Measurements from ENCODE around the gene ACSS2.
"Not testable (repeated sequence)": the region's sequence is repeated elsewhere in the genome, so short reads cannot be mapped to it uniquely, and the experiment has no call there.

The ACSS2 gene

GRCh38 chr20:34892671-34893070 lies 16.3 kb downstream of the ACSS2 start:
- H3K9ac ChIP-seq (ENCODE audit: low read depth, low read length), result no peak overlapping the region
- no peaks in the 10 kb centered on the region for H3K9me3 ChIP-seq (ENCODE audit: insufficient read depth, low read depth, low read length)
- H3K27me3 ChIP-seq (ENCODE audit: insufficient read depth, low read length), result no peaks in the 10 kb centered on the region
- no peaks in the 10 kb centered on the region for H3K4me1 ChIP-seq (ENCODE audit: insufficient read depth, low read length)
- no peaks in the 10 kb centered on the region for H3K36me3 ChIP-seq (ENCODE audit: insufficient read depth, low read depth, low read length)
- no peak overlapping the region for H3K27ac ChIP-seq (ENCODE audit: low read length)
- no peak overlapping the region for H3K4me3 ChIP-seq (ENCODE audit: low read length)

- Histone ChIP-seq H3K36me3 (ENCODE audit: insufficient read depth, low read depth, low read length) (no peaks in the 10 kb centered on the region), H3K4me3 (ENCODE audit: low read length) (no peak overlapping the region), H3K4me1 (ENCODE audit: insufficient read depth, low read length) (no peaks in the 10 kb centered on the region), H3K9ac (ENCODE audit: low read depth, low read length) (no peak overlapping the region), H3K27ac (ENCODE audit: low read length) (no peak overlapping the region), H3K27me3 (ENCODE audit: insufficient read depth, low read length) (no peaks in the 10 kb centered on the region), H3K9me3 (ENCODE audit: insufficient read depth, low read depth, low read length) (no peaks in the 10 kb centered on the region)
Measured at GRCh38 chr20:34894723-34895122, 18.3 kb downstream of the ACSS2 start.

- no peaks in the 10 kb centered on the region for H3K4me1 ChIP-seq (ENCODE audit: insufficient read depth, low read length)
Measured at GRCh38 chr20:34895465-34895864, 19.1 kb downstream of the ACSS2 start.

GRCh38 chr20:34896086-34896621 lies 19.7 kb downstream of the ACSS2 start:
- Histone ChIP-seq H3K27ac (ENCODE audit: low read length) (no peak overlapping the region), H3K27me3 (ENCODE audit: insufficient read depth, low read length) (no peaks in the 10 kb centered on the region), H3K4me3 (ENCODE audit: low read length) (no peak overlapping the region), H3K4me1 (ENCODE audit: insufficient read depth, low read length) (no peaks in the 10 kb centered on the region), H3K36me3 (ENCODE audit: insufficient read depth, low read depth, low read length) (no peaks in the 10 kb centered on the region), H3K9ac (ENCODE audit: low read depth, low read length) (no peak overlapping the region), H3K9me3 (ENCODE audit: insufficient read depth, low read depth, low read length) (no peaks in the 10 kb centered on the region)

More at GRCh38 chr20:34895465-34895864, 19.1 kb downstream of the ACSS2 start:
- Histone ChIP-seq H3K27me3 (ENCODE audit: insufficient read depth, low read length) (no peaks in the 10 kb centered on the region), H3K9me3 (ENCODE audit: insufficient read depth, low read depth, low read length) (no peaks in the 10 kb centered on the region), H3K4me3 (ENCODE audit: low read length) (no peak overlapping the region), H3K27ac (ENCODE audit: low read length) (no peak overlapping the region), H3K9ac (ENCODE audit: low read depth, low read length) (no peak overlapping the region), H3K36me3 (ENCODE audit: insufficient read depth, low read depth, low read length) (no peaks in the 10 kb centered on the region)

- H3K9ac ChIP-seq (ENCODE audit: low read depth, low read length); H3K36me3 ChIP-seq (ENCODE audit: insufficient read depth, low read depth, low read length); H3K27ac ChIP-seq (ENCODE audit: low read length); H3K4me1 ChIP-seq (ENCODE audit: insufficient read depth, low read length); H3K9me3 ChIP-seq (ENCODE audit: insufficient read depth, low read depth, low read length); H3K4me3 ChIP-seq (ENCODE audit: low read length); H3K27me3 ChIP-seq (ENCODE audit: insufficient read depth, low read length): not testable (repeated sequence)
Measured at GRCh38 chr20:34898129-34898528, 21.7 kb downstream of the ACSS2 start.

- H3K4me3 ChIP-seq (ENCODE audit: low read length); H3K4me1 ChIP-seq (ENCODE audit: insufficient read depth, low read length); H3K27ac ChIP-seq (ENCODE audit: low read length); H3K9ac ChIP-seq (ENCODE audit: low read depth, low read length); H3K27me3 ChIP-seq (ENCODE audit: insufficient read depth, low read length); H3K9me3 ChIP-seq (ENCODE audit: insufficient read depth, low read depth, low read length); H3K36me3 ChIP-seq (ENCODE audit: insufficient read depth, low read depth, low read length): not testable (repeated sequence)
Measured at GRCh38 chr20:34898731-34899130, 22.3 kb downstream of the ACSS2 start.

GRCh38 chr20:34904202-34904621 lies 27.8 kb downstream of the ACSS2 start:
- Histone ChIP-seq H3K27ac (ENCODE audit: low read length) (no peak overlapping the region), H3K27me3 (ENCODE audit: insufficient read depth, low read length) (no peaks in the 10 kb centered on the region), H3K36me3 (ENCODE audit: insufficient read depth, low read depth, low read length) (no peaks in the 10 kb centered on the region), H3K4me3 (ENCODE audit: low read length) (no peak overlapping the region), H3K9me3 (ENCODE audit: insufficient read depth, low read depth, low read length) (no peaks in the 10 kb centered on the region), H3K9ac (ENCODE audit: low read depth, low read length) (no peak overlapping the region), H3K4me1 (ENCODE audit: insufficient read depth, low read length) (no peaks in the 10 kb centered on the region)

GRCh38 chr20:34907616-34908469 lies 31.4 kb downstream of the ACSS2 start:
- Histone ChIP-seq H3K36me3 (ENCODE audit: insufficient read depth, low read depth, low read length) (no peaks in the 10 kb centered on the region), H3K27me3 (ENCODE audit: insufficient read depth, low read length) (no peaks in the 10 kb centered on the region), H3K27ac (ENCODE audit: low read length) (no peak overlapping the region), H3K4me1 (ENCODE audit: insufficient read depth, low read length) (no peaks in the 10 kb centered on the region), H3K9me3 (ENCODE audit: insufficient read depth, low read depth, low read length) (no peaks in the 10 kb centered on the region), H3K9ac (ENCODE audit: low read depth, low read length) (no peak overlapping the region), H3K4me3 (ENCODE audit: low read length) (no peak overlapping the region)

- Histone ChIP-seq H3K9ac (ENCODE audit: low read depth, low read length) (no peak overlapping the region), H3K36me3 (ENCODE audit: insufficient read depth, low read depth, low read length) (no peaks in the 10 kb centered on the region), H3K27me3 (ENCODE audit: insufficient read depth, low read length) (no peaks in the 10 kb centered on the region), H3K9me3 (ENCODE audit: insufficient read depth, low read depth, low read length) (no peaks in the 10 kb centered on the region), H3K4me1 (ENCODE audit: insufficient read depth, low read length) (no peaks in the 10 kb centered on the region), H3K27ac (ENCODE audit: low read length) (no peak overlapping the region), H3K4me3 (ENCODE audit: low read length) (no peak overlapping the region)
Measured at GRCh38 chr20:34915131-34915530, 38.7 kb downstream of the ACSS2 start.

- no peaks in the 10 kb centered on the region for H3K4me1 ChIP-seq (ENCODE audit: insufficient read depth, low read length)
- no peak overlapping the region for H3K27ac ChIP-seq (ENCODE audit: low read length)
- H3K9me3 ChIP-seq (ENCODE audit: insufficient read depth, low read depth, low read length), result no peaks in the 10 kb centered on the region
- H3K27me3 ChIP-seq (ENCODE audit: insufficient read depth, low read length), result no peaks in the 10 kb centered on the region
- no peaks in the 10 kb centered on the region; the same call in 1 of the 2 replicates for H3K36me3 ChIP-seq (ENCODE audit: insufficient read depth, low read depth, low read length)
- H3K9ac ChIP-seq (ENCODE audit: low read depth, low read length), result no peak overlapping the region
- no peak overlapping the region for H3K4me3 ChIP-seq (ENCODE audit: low read length)
Measured at GRCh38 chr20:34915749-34916455, 39.5 kb downstream of the ACSS2 start.

GRCh38 chr20:34916774-34917354 lies 40.5 kb downstream of the ACSS2 start:
- Histone ChIP-seq H3K4me3 (ENCODE audit: low read length) (no peak overlapping the region), H3K27me3 (ENCODE audit: insufficient read depth, low read length) (no peaks in the 10 kb centered on the region), H3K4me1 (ENCODE audit: insufficient read depth, low read length) (no peaks in the 10 kb centered on the region), H3K27ac (ENCODE audit: low read length) (no peak overlapping the region), H3K9ac (ENCODE audit: low read depth, low read length) (no peak overlapping the region), H3K9me3 (ENCODE audit: insufficient read depth, low read depth, low read length) (no peaks in the 10 kb centered on the region), H3K36me3 (ENCODE audit: insufficient read depth, low read depth, low read length) (no peaks in the 10 kb centered on the region; the same call in 1 of the 2 replicates)
